ENCODE results near the gene PPP3CB.

The PPP3CB gene

GRCh38 chr10:73495884-73496674 is at the start of gene PPP3CB:
Gene PPP3CB (minus strand): TSS chr10:73496024. CDS start chr10:73495889, 135 bp downstream.
- peak; percentile 91 for DNase-seq

GRCh38 chr10:73545357-73545756 is 49.5 kb upstream of the PPP3CB start:
- DNase-seq, result no peak

GRCh38 chr10:73537709-73538108 is 41.9 kb upstream of the PPP3CB start:
- DNase-seq, result no peak

GRCh38 chr10:73537288-73537687 is 41.5 kb upstream of the PPP3CB start:
- DNase-seq, result no peak

GRCh38 chr10:73534857-73535256 is 39.0 kb upstream of the PPP3CB start:
- no peak for DNase-seq

GRCh38 chr10:73529089-73529832 is 33.4 kb upstream of the PPP3CB start:
- DNase-seq, result peak; percentile 33

- no peak for DNase-seq
Measured at GRCh38 chr10:73522263-73522662, 26.4 kb upstream of the PPP3CB start.

- no peak for DNase-seq
Measured at GRCh38 chr10:73519336-73519735, 23.5 kb upstream of the PPP3CB start.

GRCh38 chr10:73517166-73517888 is 21.5 kb upstream of the PPP3CB start:
- DNase-seq, result no peak

- no peak for DNase-seq
Measured at GRCh38 chr10:73512207-73512743, 16.5 kb upstream of the PPP3CB start.

- DNase-seq, result no peak
Measured at GRCh38 chr10:73509695-73510094, 13.9 kb upstream of the PPP3CB start.

GRCh38 chr10:73506491-73506890 is 10.7 kb upstream of the PPP3CB start:
- DNase-seq, result no peak

GRCh38 chr10:73506074-73506473 is 10.2 kb upstream of the PPP3CB start:
- no peak for DNase-seq

- DNase-seq, result no peak
Measured at GRCh38 chr10:73503037-73503436, 7.2 kb upstream of the PPP3CB start.

GRCh38 chr10:73501651-73502050 is 5.8 kb upstream of the PPP3CB start:
- DNase-seq, result no peak

- DNase-seq, result no peak
Measured at GRCh38 chr10:73497623-73498022, 1.8 kb upstream of the PPP3CB start.

GRCh38 chr10:73495226-73495883 is 469 bp downstream of the PPP3CB start:
- peak; percentile 91 for DNase-seq

- DNase-seq, result no peak
Measured at GRCh38 chr10:73494877-73495225, 973 bp downstream of the PPP3CB start.

GRCh38 chr10:73494213-73494612 is 1.6 kb downstream of the PPP3CB start:
- DNase-seq, result no peak

- no peak for DNase-seq
Measured at GRCh38 chr10:73493781-73494180, 2.0 kb downstream of the PPP3CB start.

GRCh38 chr10:73486601-73487000 is 9.2 kb downstream of the PPP3CB start:
- DNase-seq, result no peak

- no peak for DNase-seq
Measured at GRCh38 chr10:73485320-73485719, 10.5 kb downstream of the PPP3CB start.

GRCh38 chr10:73480158-73480557 is 15.7 kb downstream of the PPP3CB start:
- no peak for DNase-seq
